Neural cell (in vitro differentiated cells): ENCODE measurements around the gene GALP. TPM values are rescaled to one million over a fixed set of nuclear protein-coding genes. Genes with fewer than 3 reads are reported as not detected.
"Not testable (repeated sequence)": the region's sequence is repeated elsewhere in the genome, so short reads cannot be mapped to it uniquely, and the experiment has no call there.

Source experiments
- H2AFZ ChIP-seq: fragments of 200-600, 300-800 bp; sonication (generic), shearing (Covaris generic); 2 replicates; pipeline ENCODE4 v1.6.0; 2014; ENCODE audit warnings: low read depth, mild to moderate bottlenecking, antibody characterized with exemption, low read length, moderate library complexity
- H3F3A ChIP-seq: fragments of 200-600 bp; shearing (Covaris generic); 2 replicates; pipeline ENCODE4 v1.6.1; 2016; ENCODE audit warnings: mild to moderate bottlenecking, moderate library complexity, mixed read lengths, antibody characterized with exemption, low read length; ENCODE audit not compliant: insufficient read depth, poor library complexity, severe bottlenecking
- H3K27ac ChIP-seq: fragments of 200-600, 300-800 bp; sonication (generic), shearing (Covaris generic); 2 replicates; pipeline ENCODE4 v1.5.1; 2014; ENCODE audit warnings: mild to moderate bottlenecking, low read length, moderate library complexity
- H3K27me3 ChIP-seq: fragments of 300-800, 200-600 bp; sonication (generic), shearing (Covaris generic); 2 replicates; pipeline ENCODE4 v1.6.0; 2014; ENCODE audit warnings: mild to moderate bottlenecking, low read depth, low read length, moderate library complexity; ENCODE audit not compliant: insufficient read depth
- H3K36me3 ChIP-seq: fragments of 300-800, 200-600 bp; sonication (generic), shearing (Covaris generic); 2 replicates; pipeline ENCODE4 v1.5.1; 2014; ENCODE audit warnings: mild to moderate bottlenecking, antibody characterized with exemption, low read length, moderate library complexity; ENCODE audit not compliant: insufficient read depth
- H3K4me2 ChIP-seq: fragments of 300-800, 200-600 bp; sonication (generic), shearing (Covaris generic); 2 replicates; pipeline ENCODE4 v1.6.0; 2014; ENCODE audit warnings: mild to moderate bottlenecking, low read length
- H3K4me3 ChIP-seq: fragments of 300-800, 200-600 bp; sonication (generic), shearing (Covaris generic); 2 replicates; pipeline ENCODE4 v1.5.1; 2014; ENCODE audit warnings: mild to moderate bottlenecking, low read length, moderate library complexity
- H3K79me2 ChIP-seq: fragments of 200-600 bp; shearing (Covaris generic); replicated peaks from 2 replicates; pipeline ENCODE4 v1.6.0; 2014; ENCODE audit warnings: mild to moderate bottlenecking, low read length, moderate library complexity; ENCODE audit not compliant: insufficient read depth
- H3K9ac ChIP-seq: fragments of 300-800, 200-600 bp; sonication (generic), shearing (Covaris generic); 2 replicates; pipeline ENCODE4 v1.6.1; 2016; ENCODE audit warnings: mild to moderate bottlenecking, low read length, mixed read lengths
- H3K9me2 ChIP-seq: fragments of 200-600 bp; shearing (Covaris generic); 2 replicates; pipeline ENCODE4 v1.6.1; 2016; ENCODE audit warnings: mild to moderate bottlenecking, low read length, mixed read lengths; ENCODE audit not compliant: insufficient read depth
- H3K9me3 ChIP-seq: fragments of 200-600, 300-800 bp; sonication (generic), shearing (Covaris generic); 2 replicates; pipeline ENCODE4 v1.6.1; 2016; ENCODE audit warnings: mild to moderate bottlenecking, mixed run types, low read length, moderate library complexity, mixed read lengths
- H4K20me1 ChIP-seq: fragments of 200-600 bp; shearing (Covaris generic); 2 replicates; pipeline ENCODE4 v1.6.1; 2016; ENCODE audit warnings: mild to moderate bottlenecking, mixed run types; ENCODE audit not compliant: insufficient read depth
- EP300 ChIP-seq: fragments of 450-650 bp; conservative IDR thresholded peaks from 2 replicates; pipeline ENCODE4 v1.6.1; 2014; ENCODE audit warnings: antibody characterized with exemption, mild to moderate bottlenecking, moderate library complexity; ENCODE audit not compliant: poor library complexity, severe bottlenecking
- EZH2 ChIP-seq: fragments of 200-600, 300-800 bp; shearing (Covaris generic), sonication (generic); IDR thresholded peaks from 2 replicates; pipeline ENCODE4 v1.6.1; 2014; ENCODE audit warnings: antibody characterized with exemption, low read length, borderline replicate concordance, mild to moderate bottlenecking; ENCODE audit not compliant: insufficient read depth, poor library complexity, severe bottlenecking
- MXI1 ChIP-seq: fragments of 450-650 bp; conservative IDR thresholded peaks from 2 replicates; pipeline ENCODE4 v1.6.1; 2014; ENCODE audit warnings: antibody characterized with exemption, mild to moderate bottlenecking; ENCODE audit not compliant: poor library complexity, severe bottlenecking
- POLR2AphosphoS5 ChIP-seq: IDR thresholded peaks from 2 replicates; pipeline ENCODE4 v1.6.1; 2012
- RAD21 ChIP-seq: fragments of 450-650 bp; conservative IDR thresholded peaks from 2 replicates; pipeline ENCODE4 v1.6.1; 2014; ENCODE audit warnings: antibody characterized with exemption, mild to moderate bottlenecking, moderate library complexity
- REST ChIP-seq: IDR thresholded peaks from 2 replicates; pipeline ENCODE4 v1.6.1; 2012; ENCODE audit warnings: borderline replicate concordance
- SMC3 ChIP-seq: fragments of 450-650 bp; conservative IDR thresholded peaks from 2 replicates; pipeline ENCODE4 v1.6.1; 2014; ENCODE audit warnings: antibody characterized with exemption, mild to moderate bottlenecking, moderate library complexity; ENCODE audit not compliant: poor library complexity
- TAF1 ChIP-seq: IDR thresholded peaks from 2 replicates; pipeline ENCODE4 v1.6.1; 2012; ENCODE audit warnings: low read depth
- polyA plus RNA-seq: library from polyadenylated mRNA; depleted of rRNA; stranded (reverse); fragments of >200 nt; gene quantifications from 2 replicates; pipeline ENCODE4 v1.2.3, GENCODE V29; 2014
- TF ChIP-seq, protein P1 (sequence below): fragments of 450-650 bp; IDR thresholded peaks from 2 replicates; pipeline ENCODE4 v1.5.1; 2014; ENCODE audit warnings: antibody characterized with exemption, mild to moderate bottlenecking, moderate library complexity; ENCODE audit not compliant: poor library complexity, severe bottlenecking

The GALP gene
- polyA plus RNA-seq, 1 donor from 2014 or later = not detected

GRCh38 chr19:56174086-56174485, 1.7 kb upstream of the GALP start:
- no peaks in the 10 kb centered on the region for H3K27me3 ChIP-seq
- no peak for TF ChIP-seq EP300
- no peak for TF ChIP-seq TAF1
- TF ChIP-seq RAD21 = no peak
- no peak for TF ChIP-seq REST
- TF ChIP-seq POLR2AphosphoS5 = no peak
- TF ChIP-seq SMC3 = no peak
- no peak for TF ChIP-seq EZH2
- TF ChIP-seq, protein P1, sequence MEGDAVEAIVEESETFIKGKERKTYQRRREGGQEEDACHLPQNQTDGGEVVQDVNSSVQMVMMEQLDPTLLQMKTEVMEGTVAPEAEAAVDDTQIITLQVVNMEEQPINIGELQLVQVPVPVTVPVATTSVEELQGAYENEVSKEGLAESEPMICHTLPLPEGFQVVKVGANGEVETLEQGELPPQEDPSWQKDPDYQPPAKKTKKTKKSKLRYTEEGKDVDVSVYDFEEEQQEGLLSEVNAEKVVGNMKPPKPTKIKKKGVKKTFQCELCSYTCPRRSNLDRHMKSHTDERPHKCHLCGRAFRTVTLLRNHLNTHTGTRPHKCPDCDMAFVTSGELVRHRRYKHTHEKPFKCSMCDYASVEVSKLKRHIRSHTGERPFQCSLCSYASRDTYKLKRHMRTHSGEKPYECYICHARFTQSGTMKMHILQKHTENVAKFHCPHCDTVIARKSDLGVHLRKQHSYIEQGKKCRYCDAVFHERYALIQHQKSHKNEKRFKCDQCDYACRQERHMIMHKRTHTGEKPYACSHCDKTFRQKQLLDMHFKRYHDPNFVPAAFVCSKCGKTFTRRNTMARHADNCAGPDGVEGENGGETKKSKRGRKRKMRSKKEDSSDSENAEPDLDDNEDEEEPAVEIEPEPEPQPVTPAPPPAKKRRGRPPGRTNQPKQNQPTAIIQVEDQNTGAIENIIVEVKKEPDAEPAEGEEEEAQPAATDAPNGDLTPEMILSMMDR = no peak
- no peak for TF ChIP-seq MXI1

DNA sequence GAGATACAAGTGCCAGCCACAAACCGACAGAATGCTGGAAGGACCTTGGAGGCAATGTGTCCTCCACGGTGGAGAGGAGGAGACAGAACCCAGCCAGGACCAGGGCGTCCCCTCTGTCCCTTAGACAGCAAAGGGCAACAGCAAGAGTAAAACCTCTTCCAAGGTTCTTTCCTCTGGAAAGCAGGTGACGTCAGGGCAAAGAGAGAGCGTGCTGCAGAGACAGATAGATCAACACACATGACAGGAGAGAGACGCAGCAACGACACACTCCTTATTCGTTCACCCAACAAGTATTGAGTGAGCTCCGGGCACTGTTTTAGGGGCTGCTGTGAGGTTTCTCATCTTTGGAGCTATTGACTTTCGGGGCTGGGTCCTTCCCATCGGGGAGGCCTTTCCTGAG, 1.3 kb upstream of the GALP start:
- no peak for TF ChIP-seq MXI1
- no peak for TF ChIP-seq REST
- TF ChIP-seq SMC3 = no peak
- no peak for TF ChIP-seq EZH2
- TF ChIP-seq EP300 = no peak
- no peak for TF ChIP-seq POLR2AphosphoS5
- TF ChIP-seq RAD21 = no peak
- TF ChIP-seq TAF1 = no peak
- TF ChIP-seq, protein P1 = no peak
- no peak overlapping the region for H2AFZ ChIP-seq
- no peak overlapping the region for H3K27ac ChIP-seq

More at GRCh38 chr19:56174086-56174485, 1.7 kb upstream of the GALP start:
- H4K20me1 ChIP-seq = no peaks in the 10 kb centered on the region
- H3K79me2 ChIP-seq = no peaks in the 10 kb centered on the region
- H3K9ac ChIP-seq = no peak overlapping the region
- H3K27ac ChIP-seq = no peak overlapping the region
- H3F3A ChIP-seq = no peaks in the 10 kb centered on the region
- H3K4me2 ChIP-seq = no peak overlapping the region
- no peaks in the 10 kb centered on the region for H3K9me3 ChIP-seq
- no peak overlapping the region for H2AFZ ChIP-seq
- no peaks in the 10 kb centered on the region for H3K36me3 ChIP-seq
- no peaks in the 10 kb centered on the region for H3K9me2 ChIP-seq
- no peak overlapping the region for H3K4me3 ChIP-seq

GRCh38 chr19:56176310-56176709, 502 bp downstream of the GALP start:
- not testable (repeated sequence) for H3K4me2 ChIP-seq

More for the DNA sequence above, 1.3 kb upstream of the GALP start:
- Histone ChIP-seq H3K79me2 (no peaks in the 10 kb centered on the region), H3K27me3 (no peaks in the 10 kb centered on the region), H3K4me2 (no peak overlapping the region), H3K36me3 (no peaks in the 10 kb centered on the region), H3K4me3 (no peak overlapping the region), H3K9me2 (no peaks in the 10 kb centered on the region), H3K9ac (no peak overlapping the region), H3F3A (no peaks in the 10 kb centered on the region), H4K20me1 (no peaks in the 10 kb centered on the region), H3K9me3 (no peaks in the 10 kb centered on the region)

More at GRCh38 chr19:56176310-56176709, 502 bp downstream of the GALP start:
- not testable (repeated sequence) for H3F3A ChIP-seq, H3K9ac ChIP-seq, H2AFZ ChIP-seq, H3K36me3 ChIP-seq, H3K4me3 ChIP-seq, H4K20me1 ChIP-seq, H3K27me3 ChIP-seq, H3K9me2 ChIP-seq, H3K79me2 ChIP-seq, H3K27ac ChIP-seq, H3K9me3 ChIP-seq
